Upper lobe of left lung (tissue), 6 donors: Measurements from ENCODE around the gene TOM1L2. TPM values are rescaled to one million over a fixed set of nuclear protein-coding genes. Genes with fewer than 3 reads are reported as not detected.
A peak's percentile ranks its signal among the peaks of the same experiment; 100 is the strongest.

Source experiments
- ATAC-seq, 2 donors: fragments of 200-7000 bp; cut with Tn5 transposase; one replicate each; pipeline ENCODE4 v1.9.1; 2022; ENCODE audit warnings: mild to moderate bottlenecking in 2 of 2, moderate library complexity in 2 of 2; ENCODE audit not compliant: low FRiP score in 2 of 2
- DNase-seq, 2 donors: peaks; one replicate each; pipeline ENCODE4 v3.0.0-alpha.2; 2019 to 2020
- H3K27ac ChIP-seq, 4 donors: fragments of 200-600 bp; sonication (generic); one replicate each; pipeline ENCODE4 v1.5.1; 2016 to 2019
- H3K27me3 ChIP-seq, 4 donors: fragments of 200-600 bp; sonication (generic); one replicate each; pipeline ENCODE4 v1.5.1; 2017 to 2019
- H3K36me3 ChIP-seq, 4 donors: fragments of 200-600 bp; sonication (generic); one replicate each; pipeline ENCODE4 v1.5.1; 2016 to 2019
- H3K4me1 ChIP-seq, 4 donors: fragments of 200-600 bp; sonication (generic); one replicate each; pipeline ENCODE4 v1.5.1; 2018 to 2019
- H3K4me3 ChIP-seq, 4 donors: fragments of 200-600 bp; sonication (generic); one replicate each; pipeline ENCODE4 v1.5.1; 2017 to 2019; ENCODE audit warnings: mild to moderate bottlenecking in 2 of 4, moderate library complexity in 1 of 4
- H3K9me3 ChIP-seq, 4 donors: fragments of 200-600 bp; sonication (generic); one replicate each; pipeline ENCODE4 v1.5.1; 2018 to 2019
- EP300 ChIP-seq, 4 donors: sonication (generic); formaldehyde crosslinking; IDR thresholded peaks; one replicate each; pipeline ENCODE4 v1.5.1; 2017; ENCODE audit warnings: antibody characterized with exemption in 4 of 4, control low read depth in 2 of 4
- POLR2A ChIP-seq, 4 donors: fragments of 450-650 bp; IDR thresholded peaks; one replicate each; pipeline ENCODE4 v1.5.1; 2016 to 2017; ENCODE audit warnings: antibody characterized with exemption in 4 of 4, mild to moderate bottlenecking in 2 of 4
- POLR2AphosphoS5 ChIP-seq, 2 donors: sonication (generic); formaldehyde crosslinking; IDR thresholded peaks; one replicate each; pipeline ENCODE4 v1.5.1; 2017; ENCODE audit warnings: antibody characterized with exemption in 2 of 2
- WGBS, 2 donors: methylation state at CpG; one replicate each; pipeline ENCODE4 v1.1.5; 2017 to 2018; 5-methylcytosine and 5-hydroxymethylcytosine counted together
- total RNA-seq, 6 donors: library from RNA; depleted of rRNA in 4 of 6; stranded (reverse); fragments of >200 nt in 4 of 6; gene quantifications; one replicate each; pipeline versions ENCODE4 v1.1.0 to v1.2.1, GENCODE V29; 2016 to 2021
- TF ChIP-seq, protein P1 (sequence below), 6 experiments: fragments of 450-650 bp in 4 of 6; fragments of 200-600 bp in 2 of 6; sonication (generic) in 2 of 6; IDR thresholded peaks; one replicate each; pipeline ENCODE4 v1.5.1; 2016 to 2019; ENCODE audit warnings: antibody characterized with exemption in 6 of 6
- donor health status: DM: no; HTN: no; CAD: no; lungs with moderate emphysema.
- donor health status: DM: no; HTN: yes; CAD: no; lungs with severe emphysema.

The TOM1L2 gene
- total RNA-seq, 6 donors from 2014 or later = 54.2 to 134 (median 72.9) TPM

GRCh38 chr17:17832032-17832363 lies 140.2 kb downstream of the TOM1L2 start:
- ATAC-seq = no peak
- H3K27me3 ChIP-seq = no peaks in the 10 kb centered on the region
- H3K36me3 ChIP-seq = peaks cover 0 to 14% (median 1%) of the 10 kb centered on the region in 4 donors
- TF ChIP-seq POLR2A (IDR thresholded peaks at IDR 0.05) (no peak), EP300 (IDR thresholded peaks at IDR 0.05) (no peak), POLR2AphosphoS5 (IDR thresholded peaks at IDR 0.05) (no peak)
- TF ChIP-seq, protein P1, sequence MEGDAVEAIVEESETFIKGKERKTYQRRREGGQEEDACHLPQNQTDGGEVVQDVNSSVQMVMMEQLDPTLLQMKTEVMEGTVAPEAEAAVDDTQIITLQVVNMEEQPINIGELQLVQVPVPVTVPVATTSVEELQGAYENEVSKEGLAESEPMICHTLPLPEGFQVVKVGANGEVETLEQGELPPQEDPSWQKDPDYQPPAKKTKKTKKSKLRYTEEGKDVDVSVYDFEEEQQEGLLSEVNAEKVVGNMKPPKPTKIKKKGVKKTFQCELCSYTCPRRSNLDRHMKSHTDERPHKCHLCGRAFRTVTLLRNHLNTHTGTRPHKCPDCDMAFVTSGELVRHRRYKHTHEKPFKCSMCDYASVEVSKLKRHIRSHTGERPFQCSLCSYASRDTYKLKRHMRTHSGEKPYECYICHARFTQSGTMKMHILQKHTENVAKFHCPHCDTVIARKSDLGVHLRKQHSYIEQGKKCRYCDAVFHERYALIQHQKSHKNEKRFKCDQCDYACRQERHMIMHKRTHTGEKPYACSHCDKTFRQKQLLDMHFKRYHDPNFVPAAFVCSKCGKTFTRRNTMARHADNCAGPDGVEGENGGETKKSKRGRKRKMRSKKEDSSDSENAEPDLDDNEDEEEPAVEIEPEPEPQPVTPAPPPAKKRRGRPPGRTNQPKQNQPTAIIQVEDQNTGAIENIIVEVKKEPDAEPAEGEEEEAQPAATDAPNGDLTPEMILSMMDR (IDR thresholded peaks at IDR 0.05) = no peak
- no peak for DNase-seq
- no peaks in the 10 kb centered on the region for H3K9me3 ChIP-seq
- peaks cover 20 to 72% (median 39%) of the 10 kb centered on the region in 4 donors for H3K4me1 ChIP-seq
- WGBS, 2 donors = 94% methylated on average over 2 of the region's 2 CpGs
- H3K27ac ChIP-seq = peak overlapping the region in 1 of 4 donors; percentile 36
- H3K4me3 ChIP-seq = no peak overlapping the region

GRCh38 chr17:17831208-17832031 lies 140.8 kb downstream of the TOM1L2 start:
- 76 to 81% methylated on average over 10 to 12 of the region's 12 CpGs for WGBS, 2 donors
- peaks cover 0 to 14% (median 1%) of the 10 kb centered on the region in 4 donors for H3K36me3 ChIP-seq
- peak overlapping the region in 3 of 4 donors; percentile 27 to 58 (median 36) for H3K27ac ChIP-seq
- TF ChIP-seq, protein P1 (IDR thresholded peaks at IDR 0.05) = no peak
- no peak for TF ChIP-seq POLR2AphosphoS5 (IDR thresholded peaks at IDR 0.05)
- no peak for TF ChIP-seq EP300 (IDR thresholded peaks at IDR 0.05)
- no peak for TF ChIP-seq POLR2A (IDR thresholded peaks at IDR 0.05)
- DNase-seq = no peak
- ATAC-seq = no peak
- no peaks in the 10 kb centered on the region for H3K27me3 ChIP-seq
- H3K4me1 ChIP-seq = peaks cover 19 to 75% (median 41%) of the 10 kb centered on the region in 4 donors
- no peak overlapping the region for H3K4me3 ChIP-seq
- H3K9me3 ChIP-seq = no peaks in the 10 kb centered on the region

DNA sequence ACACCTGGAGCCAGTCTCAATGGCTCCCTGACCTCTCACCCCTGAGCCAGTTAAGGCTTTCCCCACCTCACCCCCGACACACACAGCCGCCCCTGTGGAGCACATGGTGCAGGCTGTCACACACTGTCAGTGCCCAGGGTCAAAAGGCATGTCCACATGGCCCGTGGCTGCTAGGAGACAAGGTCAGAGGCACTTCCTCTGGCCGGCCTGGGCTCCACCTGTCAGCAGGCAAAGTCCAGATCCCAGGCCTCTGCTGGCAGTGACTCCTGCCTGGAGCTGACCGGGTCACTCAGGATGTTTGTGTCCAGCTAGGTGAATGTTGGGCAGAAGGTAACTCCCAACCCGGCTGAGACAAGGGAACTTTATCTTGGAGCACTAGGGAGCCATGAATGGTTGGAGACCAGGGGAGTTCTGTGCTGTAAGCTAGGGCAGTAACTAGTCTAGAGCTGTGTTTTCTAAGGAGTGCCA lies 141.4 kb downstream of the TOM1L2 start:
- H3K9me3 ChIP-seq = no peaks in the 10 kb centered on the region
- TF ChIP-seq POLR2A (IDR thresholded peaks at IDR 0.05) (no peak), EP300 (IDR thresholded peaks at IDR 0.05) (no peak), POLR2AphosphoS5 (IDR thresholded peaks at IDR 0.05) (no peak)
- TF ChIP-seq, protein P1 (IDR thresholded peaks at IDR 0.05) = no peak
- 68% methylated on average over 4 of the region's 6 CpGs; no CpG with 5 or more reads in 1 of the 2 donors for WGBS, 2 donors
- no peak overlapping the region for H3K4me3 ChIP-seq
- peaks cover 21 to 78% (median 45%) of the 10 kb centered on the region in 4 donors for H3K4me1 ChIP-seq
- H3K27me3 ChIP-seq = no peaks in the 10 kb centered on the region
- DNase-seq (no peak), ATAC-seq (no peak)
- peak overlapping the region in 3 of 4 donors; percentile 27 to 58 (median 32) for H3K27ac ChIP-seq
- peaks cover 0 to 14% (median 1%) of the 10 kb centered on the region in 4 donors for H3K36me3 ChIP-seq

GRCh38 chr17:17830269-17830567 lies 142.0 kb downstream of the TOM1L2 start:
- Histone ChIP-seq H3K36me3 (peaks cover 0 to 14% (median 1%) of the 10 kb centered on the region in 4 donors), H3K27me3 (no peaks in the 10 kb centered on the region), H3K27ac (no peak overlapping the region), H3K9me3 (no peaks in the 10 kb centered on the region), H3K4me1 (peaks cover 21 to 78% (median 45%) of the 10 kb centered on the region in 4 donors), H3K4me3 (no peak overlapping the region)
- WGBS, 2 donors = 89 to 93% methylated on average over 2 of the region's 2 CpGs
- no peak for ATAC-seq
- TF ChIP-seq POLR2AphosphoS5 (IDR thresholded peaks at IDR 0.05) (no peak), POLR2A (IDR thresholded peaks at IDR 0.05) (no peak), EP300 (IDR thresholded peaks at IDR 0.05) (no peak)
- TF ChIP-seq, protein P1 (IDR thresholded peaks at IDR 0.05) = no peak
- no peak for DNase-seq
